HG03095 (cell line): Measurements from ENCODE around the gene S1PR3.
A peak's percentile ranks its signal among the peaks of the same experiment; 100 is the strongest.

Experiments
- ATAC-seq: cut with Tn5 transposase; IDR thresholded peaks from one replicate; pipeline ENCODE4 v1.9.1; 2021; ENCODE audit warnings: moderate library complexity; ENCODE audit not compliant: unreplicated experiment

The S1PR3 gene

GRCh38 chr9:88990041-88990728 lies 1.1 kb upstream of the S1PR3 start:
- no peak for ATAC-seq

DNA sequence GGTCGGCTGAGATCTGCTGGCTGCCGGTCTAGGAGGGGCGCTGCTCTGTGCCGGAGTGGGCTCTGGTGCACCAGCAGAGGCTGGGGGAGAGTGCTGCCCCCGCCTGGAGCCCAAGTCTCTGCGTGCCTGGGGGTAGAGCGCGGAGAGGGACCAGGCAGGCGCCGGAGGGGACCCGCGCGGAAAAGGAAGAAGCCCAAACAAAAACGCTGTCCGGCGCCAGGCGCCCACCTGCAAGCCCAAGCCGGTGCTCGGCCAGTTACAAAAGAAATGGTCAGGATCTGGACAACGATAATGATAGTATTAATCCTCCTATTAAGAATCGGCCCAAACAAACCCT lies 571 bp upstream of the S1PR3 start:
- no peak for ATAC-seq

GRCh38 chr9:88992556-88992955 lies 1.3 kb downstream of the S1PR3 start:
- no peak for ATAC-seq

DNA sequence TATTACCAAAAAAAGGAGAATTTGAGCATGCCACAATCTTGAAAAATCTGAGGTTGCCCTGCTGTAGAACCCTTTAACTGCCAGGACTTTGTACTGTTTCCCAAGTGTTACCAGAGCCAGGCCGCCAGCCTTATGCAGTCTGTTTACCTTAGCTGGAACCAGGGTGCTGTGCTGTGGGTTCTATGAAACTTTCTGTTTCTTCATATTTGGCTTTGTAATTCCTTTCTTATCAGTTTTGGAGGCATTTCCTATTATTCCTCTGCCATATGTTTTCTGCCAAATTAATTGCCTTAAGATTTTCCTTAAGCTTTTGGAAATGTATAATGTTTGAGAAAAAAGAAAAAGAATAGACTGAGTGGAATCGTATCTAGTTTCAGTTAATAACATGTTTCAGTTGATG lies 2.1 kb downstream of the S1PR3 start:
- ATAC-seq: no peak

DNA sequence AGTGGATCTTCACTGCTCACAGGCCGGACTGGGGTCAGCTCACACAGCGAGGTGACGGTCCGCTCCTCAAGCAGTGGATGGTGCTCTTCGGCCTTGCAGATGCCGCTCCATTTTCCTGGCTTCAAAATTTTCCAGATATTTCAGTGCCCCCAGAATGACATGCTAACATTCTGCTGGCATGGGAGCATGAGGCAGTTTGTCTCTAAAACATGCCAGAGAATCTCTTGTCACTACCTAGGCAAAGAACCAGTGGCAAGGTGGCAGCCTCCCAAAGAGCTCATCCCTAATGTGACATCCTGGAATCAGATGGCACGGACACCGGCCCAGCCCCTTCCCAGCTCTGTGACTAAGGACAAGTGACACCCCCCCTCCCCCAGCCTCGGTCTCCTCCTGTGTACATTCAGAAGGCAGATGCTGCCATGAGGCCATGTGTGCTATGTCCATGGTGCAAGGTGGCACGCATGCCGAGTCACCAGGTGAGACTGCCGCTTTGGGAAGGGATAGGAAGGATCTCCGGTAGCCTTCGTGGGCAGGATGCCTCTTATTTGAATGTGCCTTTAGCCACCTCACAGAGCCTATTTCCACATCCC lies 2.7 kb downstream of the S1PR3 start:
- no peak for ATAC-seq

GRCh38 chr9:88994469-88995199 lies 3.4 kb downstream of the S1PR3 start:
- ATAC-seq: no peak

DNA sequence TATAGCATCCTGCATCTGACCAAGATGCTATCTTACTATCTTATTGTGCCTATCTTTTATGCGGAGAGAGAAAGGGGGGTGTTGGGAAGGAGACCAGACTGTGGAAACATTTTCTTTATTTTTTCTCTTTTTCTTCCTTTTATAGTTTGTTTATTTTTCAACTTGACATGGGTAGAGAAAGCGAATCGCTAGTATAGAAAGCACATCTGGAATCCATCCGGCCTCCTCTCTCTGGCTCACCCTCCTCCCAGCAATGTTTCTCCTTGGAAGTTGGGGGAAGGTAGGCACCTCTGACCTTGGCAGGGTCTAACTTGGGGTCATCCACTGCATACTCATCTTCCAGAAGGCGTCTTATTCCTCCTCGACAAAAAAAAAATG lies 3.9 kb downstream of the S1PR3 start:
- no peak for ATAC-seq

DNA sequence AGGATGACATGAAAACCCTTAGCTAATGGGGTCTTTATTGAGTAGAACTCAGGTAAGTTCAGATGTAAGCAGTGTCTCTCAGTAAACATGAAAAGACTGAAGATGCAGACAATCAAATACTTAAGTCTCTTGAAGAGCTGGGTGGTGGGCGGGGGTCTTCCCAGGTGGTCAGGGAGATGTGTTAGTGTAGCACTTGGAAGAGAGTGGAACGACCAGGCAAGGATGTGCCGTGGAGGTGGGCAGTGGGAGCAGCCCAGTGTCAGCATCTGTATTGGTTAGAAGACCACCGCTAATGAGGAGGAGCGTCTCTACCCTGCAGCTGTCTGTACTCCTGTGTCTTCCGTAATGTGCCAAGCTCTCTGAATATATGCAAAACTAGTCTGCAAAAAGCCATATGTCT lies 4.4 kb downstream of the S1PR3 start:
- ATAC-seq: no peak

GRCh38 chr9:88996046-88996920 lies 5.0 kb downstream of the S1PR3 start:
- ATAC-seq: no peak

DNA sequence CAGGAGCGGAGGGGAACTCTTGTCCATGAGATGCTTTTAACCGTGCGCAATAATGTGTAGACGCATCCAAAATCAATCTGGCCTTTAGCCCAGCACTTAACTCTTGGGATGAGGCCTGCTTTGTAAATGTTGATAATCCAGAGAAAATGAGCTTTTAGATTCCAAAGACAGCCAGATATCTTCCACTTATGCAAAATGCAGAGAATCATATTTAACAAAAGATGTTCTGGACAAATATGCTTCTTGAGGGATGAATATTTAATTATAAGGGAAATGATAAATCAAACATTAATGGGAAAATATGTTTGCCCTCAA lies 5.6 kb downstream of the S1PR3 start:
- ATAC-seq: no peak

- ATAC-seq: no peak
Measured at GRCh38 chr9:88997646-88998045, 6.4 kb downstream of the S1PR3 start.

DNA sequence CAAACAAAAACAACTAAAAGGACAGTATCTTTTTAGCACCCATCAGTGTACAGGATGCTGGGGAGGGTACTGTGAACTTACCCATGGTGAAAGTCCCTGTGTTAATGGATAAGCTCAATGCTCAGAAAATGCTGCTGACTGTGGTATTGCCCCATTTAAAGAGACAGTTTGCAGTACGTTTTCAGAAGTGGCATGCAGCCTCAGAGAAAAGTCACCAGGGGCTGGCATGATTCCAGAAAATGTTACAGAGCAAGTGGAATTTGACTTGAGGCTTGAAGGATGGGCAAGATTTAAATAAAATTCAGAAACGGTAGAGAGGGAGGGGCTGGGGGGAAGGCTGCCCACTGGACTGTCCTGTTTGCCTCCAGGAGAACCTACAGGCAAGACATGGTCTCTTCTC lies 7.2 kb downstream of the S1PR3 start:
- ATAC-seq: no peak

- no peak for ATAC-seq
Measured at GRCh38 chr9:88998911-88999310, 7.6 kb downstream of the S1PR3 start.

GRCh38 chr9:89000371-89000781 lies 9.1 kb downstream of the S1PR3 start:
- no peak for ATAC-seq

DNA sequence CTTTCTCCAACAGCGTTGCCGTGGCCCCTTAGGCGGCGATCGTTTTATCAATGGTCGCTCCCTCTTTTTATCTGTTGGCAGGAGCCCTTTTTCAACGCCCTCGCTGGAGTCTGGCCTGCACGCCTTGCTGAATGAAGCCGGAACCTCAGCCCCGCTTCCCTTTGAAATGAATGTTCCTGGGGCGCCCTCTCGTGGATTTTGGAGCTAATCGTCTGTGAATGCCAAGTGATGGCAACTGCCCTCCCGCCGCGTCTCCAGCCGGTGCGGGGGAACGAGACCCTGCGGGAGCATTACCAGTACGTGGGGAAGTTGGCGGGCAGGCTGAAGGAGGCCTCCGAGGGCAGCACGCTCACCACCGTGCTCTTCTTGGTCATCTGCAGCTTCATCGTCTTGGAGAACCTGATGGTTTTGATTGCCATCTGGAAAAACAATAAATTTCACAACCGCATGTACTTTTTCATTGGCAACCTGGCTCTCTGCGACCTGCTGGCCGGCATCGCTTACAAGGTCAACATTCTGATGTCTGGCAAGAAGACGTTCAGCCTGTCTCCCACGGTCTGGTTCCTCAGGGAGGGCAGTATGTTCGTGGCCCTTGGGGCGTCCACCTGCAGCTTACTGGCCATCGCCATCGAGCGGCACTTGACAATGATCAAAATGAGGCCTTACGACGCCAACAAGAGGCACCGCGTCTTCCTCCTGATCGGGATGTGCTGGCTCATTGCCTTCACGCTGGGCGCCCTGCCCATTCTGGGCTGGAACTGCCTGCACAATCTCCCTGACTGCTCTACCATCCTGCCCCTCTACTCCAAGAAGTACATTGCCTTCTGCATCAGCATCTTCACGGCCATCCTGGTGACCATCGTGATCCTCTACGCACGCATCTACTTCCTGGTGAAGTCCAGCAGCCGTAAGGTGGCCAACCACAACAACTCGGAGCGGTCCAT lies 10.0 kb downstream of the S1PR3 start:
- ATAC-seq: peak; percentile 57

- ATAC-seq: no peak
Measured at GRCh38 chr9:89001917-89002540, 10.8 kb downstream of the S1PR3 start.

DNA sequence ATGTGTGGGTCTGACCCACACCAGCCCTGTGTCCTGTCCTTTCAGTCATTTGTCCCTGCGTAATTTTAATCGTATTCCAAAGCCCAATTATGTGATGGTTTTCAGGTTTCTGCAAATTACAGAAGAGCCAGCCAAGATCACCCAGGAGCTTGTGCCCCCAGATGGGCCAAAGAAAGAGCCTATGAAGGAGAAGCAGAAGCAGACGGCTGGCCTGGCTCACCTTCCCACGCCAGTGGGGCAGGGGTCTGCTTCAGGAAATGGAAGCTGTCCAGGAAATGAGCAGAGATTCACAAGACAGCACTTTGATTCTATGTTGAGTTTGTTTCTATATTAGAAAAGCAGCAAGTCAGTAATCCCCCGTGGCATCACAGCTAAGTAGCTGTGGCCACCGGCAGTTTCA lies 11.7 kb downstream of the S1PR3 start:
- ATAC-seq: no peak

- no peak for ATAC-seq
Measured at GRCh38 chr9:89005323-89005722, 14.1 kb downstream of the S1PR3 start.

GRCh38 chr9:89006267-89006666 lies 15.0 kb downstream of the S1PR3 start:
- ATAC-seq: no peak
